ENCODE results near the gene LCTL.

GRCh38 chr15:66598095-66598815, 32.5 kb upstream of the LCTL start:
- TF ChIP-seq POLR2A (IDR thresholded peaks at IDR 0.05; ENCODE audit: low read depth, low read length) (no peak), POLR2AphosphoS5 (IDR thresholded peaks at IDR 0.05; ENCODE audit: low read depth, low read length) (no peak)
